HG03439 (cell line): ENCODE data around the gene SSTR4.
A peak's percentile ranks its signal among the peaks of the same experiment; 100 is the strongest.
"Not testable (repeated sequence)": the region's sequence is repeated elsewhere in the genome, so short reads cannot be mapped to it uniquely, and the experiment has no call there.

Source experiments
- ATAC-seq: cut with Tn5 transposase; IDR thresholded peaks from one replicate; pipeline ENCODE4 v1.9.1; 2021; ENCODE audit warnings: mild to moderate bottlenecking, moderate library complexity; ENCODE audit not compliant: unreplicated experiment

Gene SSTR4

GRCh38 chr20:23018432-23018831, 16.7 kb upstream of the SSTR4 start:
- ATAC-seq: peak; percentile 75

DNA sequence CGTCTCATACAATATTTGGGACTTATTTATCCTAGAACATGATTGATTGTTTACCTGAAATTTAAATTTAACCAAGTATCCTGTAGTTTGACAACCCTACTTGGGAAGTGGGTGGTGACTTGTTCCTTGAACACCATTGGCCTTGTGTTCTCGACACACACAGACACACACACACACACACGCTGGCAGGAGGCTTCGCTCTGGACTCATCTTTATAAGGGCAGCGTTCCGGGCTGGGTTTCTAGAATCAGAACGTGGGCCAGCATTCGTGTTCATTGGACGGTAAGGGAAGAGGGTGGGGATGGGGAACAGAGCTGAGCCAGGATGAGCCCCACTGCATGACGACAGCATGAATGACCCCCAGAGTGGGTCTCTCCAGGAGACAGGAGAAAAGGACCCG, 16.2 kb upstream of the SSTR4 start:
- ATAC-seq: no peak

DNA sequence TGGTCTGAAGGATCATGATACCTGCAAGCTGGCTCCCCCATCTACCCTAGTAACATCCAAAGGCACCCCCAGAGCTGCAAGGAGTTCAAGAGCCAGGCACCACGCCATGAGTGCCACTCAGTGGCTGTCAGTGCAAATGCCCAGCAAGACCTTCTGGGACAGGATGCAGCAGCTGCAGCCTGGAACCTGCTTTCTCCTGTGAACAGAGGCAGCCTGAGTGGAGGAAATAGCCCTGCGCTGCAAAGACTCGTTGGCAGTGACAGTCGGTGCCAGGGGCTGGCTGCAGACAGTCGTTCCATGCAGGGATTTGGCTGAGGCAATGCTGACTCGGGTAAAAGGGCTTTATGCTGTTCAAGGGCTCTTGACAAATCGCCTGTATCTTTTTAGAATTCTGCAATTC, 15.7 kb upstream of the SSTR4 start:
- no peak for ATAC-seq

DNA sequence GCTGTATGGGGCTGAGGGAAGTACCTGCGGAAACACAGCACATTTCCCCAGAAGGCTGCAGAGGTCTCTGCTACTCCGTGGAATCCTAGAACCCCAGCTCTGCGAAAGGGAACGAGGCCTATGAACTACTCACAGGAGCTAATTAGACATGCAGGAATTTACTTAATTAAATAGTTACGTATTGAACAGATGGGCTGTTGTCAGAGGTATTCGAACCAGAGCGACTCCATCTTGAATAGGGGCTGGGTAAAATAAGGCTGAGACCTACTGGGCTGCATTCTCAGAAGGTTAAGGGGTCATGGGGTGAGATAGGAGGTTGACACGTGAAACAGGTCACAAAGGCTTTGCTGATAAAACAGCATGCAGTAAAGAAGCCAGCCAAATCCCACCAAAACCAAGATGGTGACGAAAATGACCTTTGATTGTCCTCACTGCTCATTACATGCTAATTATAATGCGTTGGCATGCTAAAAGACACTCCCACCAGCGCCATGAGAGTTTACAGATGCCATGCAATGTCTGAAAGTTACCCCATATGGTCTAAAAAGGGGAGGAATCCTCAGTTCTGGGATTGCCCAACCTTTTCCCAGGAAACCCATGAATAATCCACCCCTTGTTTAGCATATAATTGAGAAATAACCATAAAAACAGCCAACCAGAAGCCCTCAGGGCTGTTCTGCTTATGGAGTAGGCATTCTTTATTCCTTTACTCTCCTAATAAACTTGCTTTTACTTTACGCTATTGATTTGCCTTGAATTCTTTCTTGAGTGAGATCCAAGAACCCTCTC, 14.7 kb upstream of the SSTR4 start:
- ATAC-seq: no peak

DNA sequence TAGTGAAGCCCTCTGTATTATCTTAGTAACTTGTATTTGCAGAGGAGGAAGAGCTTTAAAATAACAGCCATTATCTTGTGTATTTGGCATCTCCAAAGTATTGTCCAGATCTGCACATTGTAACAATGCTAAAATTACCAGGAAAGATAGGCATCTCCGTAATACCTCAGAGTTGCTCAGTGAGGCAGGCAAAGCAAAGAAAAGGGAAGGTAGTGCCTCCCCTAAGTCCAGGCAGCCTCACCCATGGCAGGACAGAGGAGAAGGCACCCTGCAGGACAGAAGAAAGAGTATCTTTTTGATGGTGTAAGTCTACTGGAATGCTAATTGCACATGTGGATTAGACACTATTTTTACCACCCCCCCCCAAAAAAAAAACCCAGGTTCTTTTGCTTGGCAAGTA, 13.6 kb upstream of the SSTR4 start:
- no peak for ATAC-seq

GRCh38 chr20:23021951-23022350, 13.2 kb upstream of the SSTR4 start:
- ATAC-seq: no peak

DNA sequence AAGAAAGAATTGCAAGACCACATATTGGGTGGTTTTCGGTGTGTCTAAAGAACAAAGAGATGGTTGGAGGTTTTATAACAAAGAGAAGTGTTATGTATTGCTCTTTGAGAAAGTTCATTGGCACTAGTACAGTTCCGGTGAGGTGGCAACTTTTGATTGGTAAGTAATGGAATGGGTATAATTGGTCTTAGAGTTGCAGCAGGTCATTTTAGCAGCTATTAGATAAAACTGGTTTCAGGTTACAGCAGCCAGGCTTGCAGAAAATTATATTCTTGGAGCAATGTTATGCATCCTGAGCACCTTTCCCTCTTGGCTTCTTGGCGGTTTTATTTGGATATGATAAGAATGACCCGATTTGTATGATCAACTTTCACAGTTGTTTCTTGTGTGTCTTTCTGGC, 12.3 kb upstream of the SSTR4 start:
- ATAC-seq: no peak

- ATAC-seq: no peak
Observed at GRCh38 chr20:23023621-23024177, 11.4 kb upstream of the SSTR4 start.

- ATAC-seq: no peak
Observed at GRCh38 chr20:23024701-23025100, 10.4 kb upstream of the SSTR4 start.

DNA sequence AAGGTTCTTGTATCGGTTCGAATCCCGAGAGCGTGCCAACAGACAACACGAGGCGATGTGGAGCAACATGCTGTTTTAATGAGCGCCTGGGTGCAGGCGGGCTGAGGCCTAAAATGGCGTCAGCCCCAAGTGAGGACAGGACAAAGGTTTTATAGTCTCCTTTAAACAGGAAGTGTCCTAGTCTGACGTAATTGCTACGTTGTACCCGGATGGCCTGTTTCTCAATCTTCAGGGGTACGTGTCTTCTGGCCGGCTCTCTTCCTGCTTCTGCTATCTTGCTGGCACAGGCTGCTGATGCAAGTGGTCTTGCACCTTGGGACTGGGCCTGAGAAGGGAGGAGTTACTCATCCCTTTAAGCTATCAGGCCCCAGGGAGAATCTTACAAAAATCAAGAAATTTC, 9.6 kb upstream of the SSTR4 start:
- not testable (repeated sequence) for ATAC-seq

GRCh38 chr20:23027721-23028120, 7.4 kb upstream of the SSTR4 start:
- ATAC-seq: no peak

DNA sequence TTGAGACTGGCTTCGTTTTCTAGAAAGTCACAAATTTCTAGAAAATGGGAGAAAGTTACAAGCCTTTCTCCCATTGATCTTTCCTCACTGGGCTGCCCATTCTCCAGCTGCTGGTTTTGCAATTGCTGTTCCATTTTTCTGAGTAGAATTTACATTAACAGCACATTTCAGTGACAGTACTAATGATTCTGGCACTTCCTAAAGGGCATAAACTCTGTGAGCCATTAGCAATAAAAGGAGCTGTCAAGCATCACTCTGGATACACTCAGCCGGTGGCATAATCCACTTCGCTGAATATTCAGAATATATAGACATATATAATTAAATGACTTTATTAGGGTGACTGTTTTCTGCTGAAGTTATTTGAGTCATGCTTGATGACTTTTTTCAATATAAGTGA, 6.7 kb upstream of the SSTR4 start:
- no peak for ATAC-seq

- ATAC-seq: no peak
Observed at GRCh38 chr20:23029324-23029723, 5.8 kb upstream of the SSTR4 start.

DNA sequence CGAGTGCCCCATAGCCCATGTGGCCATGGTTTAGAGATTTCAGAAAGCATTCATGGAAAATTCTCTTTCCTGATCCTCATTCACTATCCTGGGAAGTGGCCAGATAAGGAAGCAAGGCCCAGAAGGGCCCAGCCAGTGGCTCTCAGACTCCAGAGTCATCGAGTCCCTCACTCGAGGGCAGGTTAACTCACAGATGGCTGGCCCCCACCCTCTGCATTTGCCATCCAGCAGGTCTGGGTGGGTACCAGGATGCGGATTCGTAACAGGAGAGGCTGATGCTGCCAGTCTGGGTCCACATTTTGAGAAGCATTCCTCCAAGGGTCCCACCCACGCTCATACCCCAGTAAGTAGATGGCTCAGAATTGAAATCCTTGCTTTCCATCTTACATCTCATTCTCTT, 3.8 kb upstream of the SSTR4 start:
- no peak for ATAC-seq

- no peak for ATAC-seq
Observed at GRCh38 chr20:23032056-23032749, 2.9 kb upstream of the SSTR4 start.

DNA sequence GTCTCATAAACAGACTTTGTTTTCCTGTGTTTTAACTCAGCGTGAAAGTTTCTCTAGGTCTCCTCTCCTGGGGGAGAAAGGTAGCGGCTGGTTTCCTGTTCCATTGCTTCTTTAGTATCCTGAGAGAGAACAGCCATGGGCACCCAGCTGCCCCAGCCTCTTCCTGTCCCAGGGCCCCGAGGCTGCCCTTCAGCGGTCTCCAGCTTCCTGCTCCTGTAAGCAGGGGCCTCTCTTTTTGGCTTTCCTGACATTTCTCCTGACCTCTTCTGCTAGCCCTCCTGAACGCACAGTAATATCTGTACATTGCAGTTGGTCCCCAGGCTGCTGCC, 2.4 kb upstream of the SSTR4 start:
- ATAC-seq: no peak

GRCh38 chr20:23033918-23034317, 1.2 kb upstream of the SSTR4 start:
- no peak for ATAC-seq

DNA sequence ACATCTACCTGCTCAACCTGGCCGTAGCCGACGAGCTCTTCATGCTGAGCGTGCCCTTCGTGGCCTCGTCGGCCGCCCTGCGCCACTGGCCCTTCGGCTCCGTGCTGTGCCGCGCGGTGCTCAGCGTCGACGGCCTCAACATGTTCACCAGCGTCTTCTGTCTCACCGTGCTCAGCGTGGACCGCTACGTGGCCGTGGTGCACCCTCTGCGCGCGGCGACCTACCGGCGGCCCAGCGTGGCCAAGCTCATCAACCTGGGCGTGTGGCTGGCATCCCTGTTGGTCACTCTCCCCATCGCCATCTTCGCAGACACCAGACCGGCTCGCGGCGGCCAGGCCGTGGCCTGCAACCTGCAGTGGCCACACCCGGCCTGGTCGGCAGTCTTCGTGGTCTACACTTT, 619 bp downstream of the SSTR4 start:
- ATAC-seq: no peak

- ATAC-seq: no peak
Observed at GRCh38 chr20:23036371-23036770, 1.3 kb downstream of the SSTR4 start.

DNA sequence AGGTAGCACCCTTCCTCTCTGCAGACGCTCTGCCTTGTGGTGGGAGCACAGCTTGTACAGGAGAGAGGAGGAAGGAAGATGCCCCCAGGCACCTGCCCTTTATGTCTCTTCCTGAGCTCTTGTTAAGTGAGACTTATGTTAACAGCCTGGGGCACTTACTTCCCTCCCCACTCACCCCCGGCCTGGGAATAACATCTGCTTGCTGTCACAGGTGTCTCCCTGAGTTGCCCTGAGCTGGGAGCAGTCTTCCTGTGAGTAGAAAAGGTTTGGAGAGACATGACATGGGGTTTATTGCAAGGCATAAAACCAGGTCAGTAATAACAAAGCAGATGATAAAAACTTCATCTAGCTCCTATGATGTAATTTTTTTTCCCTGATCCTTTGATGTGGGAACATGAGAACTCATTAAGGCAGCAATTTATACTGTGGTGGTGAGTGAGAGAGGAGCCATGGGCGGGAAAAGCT, 1.9 kb downstream of the SSTR4 start:
- no peak for ATAC-seq

DNA sequence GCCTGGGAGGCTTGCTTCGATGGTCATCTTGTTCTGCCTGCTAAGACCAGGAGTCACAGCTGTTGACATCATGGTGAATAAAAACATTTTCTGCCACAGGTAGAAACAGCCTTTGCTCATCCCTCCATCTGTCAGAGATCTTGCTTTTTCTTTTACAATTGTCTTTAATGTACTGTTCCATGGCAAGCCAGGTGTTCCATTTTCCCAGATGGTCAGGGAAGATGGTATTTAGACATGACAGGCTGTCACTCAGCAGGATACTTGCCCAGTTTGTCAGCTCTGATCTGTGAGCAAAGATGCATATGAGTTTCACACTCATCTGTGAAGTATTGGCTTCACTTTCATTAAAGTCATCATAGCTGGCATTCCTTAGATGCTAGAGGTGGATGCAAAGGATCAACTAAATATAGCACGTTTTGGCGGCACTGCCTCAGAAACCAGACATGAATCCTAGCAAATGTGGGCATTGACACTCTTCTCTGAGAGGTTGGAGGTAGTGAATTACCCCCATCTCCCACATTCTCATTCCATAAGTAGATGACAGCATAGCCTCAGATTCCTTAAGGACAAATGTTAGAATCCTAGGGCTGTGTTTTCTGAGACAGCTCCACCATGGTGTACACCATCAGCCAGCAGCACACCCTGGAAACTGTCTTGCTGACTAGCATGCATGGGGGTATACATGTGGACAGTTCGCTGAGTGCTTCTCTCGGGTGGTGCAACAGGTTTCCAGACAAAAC, 4.2 kb downstream of the SSTR4 start:
- ATAC-seq: no peak
